ENCODE results near the gene CHST4.
A peak's percentile ranks its signal among the peaks of the same experiment; 100 is the strongest.

Gene CHST4

DNA sequence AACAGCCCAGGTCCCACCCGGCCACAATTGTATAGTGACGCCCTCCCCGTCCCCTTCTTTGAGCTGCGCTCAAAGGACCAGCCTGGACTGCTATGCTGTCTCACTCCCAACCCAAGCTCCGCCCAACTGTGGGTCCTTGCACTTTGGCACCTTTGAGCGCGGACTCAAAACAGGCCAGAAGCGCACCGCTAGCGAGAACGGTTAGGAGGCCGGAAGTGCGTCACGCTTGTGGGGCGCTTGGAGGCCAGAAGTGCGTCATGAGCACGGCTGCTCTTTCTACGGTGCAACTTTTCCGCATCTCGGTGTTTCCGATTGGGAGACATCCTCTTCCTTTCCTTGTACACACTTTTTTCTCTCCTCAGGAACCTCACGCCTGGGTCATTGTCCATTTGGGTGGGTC lies 37.1 kb upstream of the CHST4 start, which contains the start of gene ZNF19:
TSS of gene ZNF19 (minus strand) at position 203 of the 400 bp plus-strand sequence. CDS start 7,210 bp downstream, outside the sequence.
- H3K4me3 ChIP-seq = no peak within 1 kb of the TSS
- TF ChIP-seq, protein P1, sequence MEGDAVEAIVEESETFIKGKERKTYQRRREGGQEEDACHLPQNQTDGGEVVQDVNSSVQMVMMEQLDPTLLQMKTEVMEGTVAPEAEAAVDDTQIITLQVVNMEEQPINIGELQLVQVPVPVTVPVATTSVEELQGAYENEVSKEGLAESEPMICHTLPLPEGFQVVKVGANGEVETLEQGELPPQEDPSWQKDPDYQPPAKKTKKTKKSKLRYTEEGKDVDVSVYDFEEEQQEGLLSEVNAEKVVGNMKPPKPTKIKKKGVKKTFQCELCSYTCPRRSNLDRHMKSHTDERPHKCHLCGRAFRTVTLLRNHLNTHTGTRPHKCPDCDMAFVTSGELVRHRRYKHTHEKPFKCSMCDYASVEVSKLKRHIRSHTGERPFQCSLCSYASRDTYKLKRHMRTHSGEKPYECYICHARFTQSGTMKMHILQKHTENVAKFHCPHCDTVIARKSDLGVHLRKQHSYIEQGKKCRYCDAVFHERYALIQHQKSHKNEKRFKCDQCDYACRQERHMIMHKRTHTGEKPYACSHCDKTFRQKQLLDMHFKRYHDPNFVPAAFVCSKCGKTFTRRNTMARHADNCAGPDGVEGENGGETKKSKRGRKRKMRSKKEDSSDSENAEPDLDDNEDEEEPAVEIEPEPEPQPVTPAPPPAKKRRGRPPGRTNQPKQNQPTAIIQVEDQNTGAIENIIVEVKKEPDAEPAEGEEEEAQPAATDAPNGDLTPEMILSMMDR (IDR thresholded peaks at IDR 0.05) = no peak
- no peak for DNase-seq (ENCODE audit: low spot score)
- no peak within 1 kb of the TSS for H3K27ac ChIP-seq

DNA sequence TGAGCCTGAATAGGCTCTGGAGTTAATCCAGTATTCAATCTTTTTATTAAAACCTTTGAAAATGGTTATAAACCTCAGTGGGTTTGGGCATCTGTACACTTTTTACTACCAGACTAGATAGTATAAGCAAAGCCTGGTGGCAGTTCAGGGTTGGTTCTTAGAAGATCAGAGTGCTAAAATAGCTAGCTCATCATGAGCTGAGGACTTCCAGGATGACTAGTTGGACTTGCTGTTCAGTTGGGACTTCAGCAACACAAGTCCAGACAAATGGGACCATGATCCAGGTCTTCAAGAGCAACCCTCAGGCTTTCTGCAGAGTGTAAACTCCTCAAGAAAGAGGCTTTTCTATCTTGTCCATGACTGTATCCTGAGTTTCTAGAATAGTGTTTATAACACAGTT lies 35.9 kb upstream of the CHST4 start:
- Histone ChIP-seq H3K27ac (no peak overlapping the region), H3K4me3 (no peak overlapping the region)
- TF ChIP-seq, protein P1 (IDR thresholded peaks at IDR 0.05) = no peak
- DNase-seq (ENCODE audit: low spot score) = no peak

DNA sequence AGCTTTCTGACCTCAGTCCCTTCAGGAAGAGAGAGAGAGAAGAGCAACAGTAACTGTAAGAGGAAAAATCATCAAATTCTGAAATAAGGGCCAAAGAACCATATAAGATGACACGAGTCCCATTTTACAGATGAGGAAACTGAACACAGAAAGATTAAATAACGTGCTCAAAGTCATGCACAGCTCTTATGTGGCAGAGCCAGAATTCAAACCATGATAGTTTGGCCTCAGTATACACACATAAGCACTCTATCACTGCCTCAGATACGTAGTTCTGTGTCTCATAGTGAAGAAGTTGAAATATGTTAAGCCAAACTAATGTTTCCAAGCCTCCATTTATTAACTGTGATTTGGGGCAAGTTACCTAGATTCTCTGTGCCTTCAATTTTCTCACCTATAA lies 35.2 kb upstream of the CHST4 start:
- Histone ChIP-seq H3K4me3 (no peak overlapping the region), H3K27ac (no peak overlapping the region)
- TF ChIP-seq, protein P1 (IDR thresholded peaks at IDR 0.05) = no peak
- DNase-seq (ENCODE audit: low spot score) = no peak

DNA sequence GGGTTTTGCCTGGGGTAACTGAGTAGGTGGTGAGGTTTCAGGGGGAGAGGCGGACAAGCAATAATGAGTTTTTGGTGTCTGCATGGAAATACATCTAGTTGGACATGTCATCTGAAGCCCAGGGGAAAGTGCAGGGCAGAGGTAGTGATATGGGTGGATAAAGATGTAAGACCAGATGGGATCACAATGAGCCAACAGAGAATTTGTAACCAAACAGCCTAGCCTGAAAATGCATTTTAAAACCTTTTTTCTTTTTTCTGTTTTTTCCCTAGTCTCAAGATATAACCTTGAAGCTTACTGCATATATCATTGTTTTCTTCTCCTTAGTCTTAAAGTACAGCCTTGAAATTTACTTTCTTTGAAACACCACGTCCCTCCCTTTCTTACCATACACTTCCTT lies 33.4 kb upstream of the CHST4 start:
- TF ChIP-seq, protein P1 (IDR thresholded peaks at IDR 0.05) = no peak
- Histone ChIP-seq H3K4me3 (no peak overlapping the region), H3K27ac (no peak overlapping the region)
- no peak for DNase-seq (ENCODE audit: low spot score)

DNA sequence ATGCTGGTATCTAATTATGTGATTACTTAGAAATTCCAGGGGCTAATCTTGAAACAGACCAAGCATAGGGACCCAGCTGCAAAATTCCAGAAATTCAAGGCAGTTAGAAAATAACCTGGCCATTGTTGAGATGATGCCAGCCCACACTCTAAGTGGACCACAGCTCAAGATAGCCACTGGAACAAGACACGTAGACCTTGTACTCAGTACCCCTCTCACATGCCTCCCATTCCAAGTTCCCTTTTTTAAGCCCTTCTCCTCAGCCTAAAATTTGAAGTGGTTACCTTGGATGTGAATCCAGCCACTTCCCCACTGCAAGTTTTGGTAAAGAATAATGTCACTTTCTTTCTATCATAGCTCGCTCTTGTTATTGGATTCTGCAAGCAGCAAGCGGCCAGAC lies 33.0 kb upstream of the CHST4 start:
- no peak overlapping the region for H3K27ac ChIP-seq

DNA sequence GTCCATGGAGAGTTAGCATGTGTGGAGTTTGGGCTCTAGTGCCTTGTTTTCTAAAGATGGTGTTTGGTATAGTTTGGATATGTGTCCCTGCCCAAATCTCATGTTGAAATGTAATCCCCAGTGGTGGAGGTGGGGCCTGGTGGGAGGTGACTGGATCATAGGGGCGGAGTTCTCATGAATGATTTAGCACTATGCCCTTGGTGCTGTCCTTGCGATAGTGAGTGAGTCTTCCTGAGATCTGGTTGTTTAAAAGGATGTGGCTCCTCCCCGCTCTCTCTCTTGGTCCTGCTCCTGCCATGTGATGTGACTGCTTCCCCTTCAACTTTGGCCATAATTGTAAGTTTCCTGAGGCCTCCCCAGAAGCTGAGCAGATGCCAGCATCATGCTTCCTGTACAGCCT lies 28.2 kb upstream of the CHST4 start:
- DNase-seq (ENCODE audit: low spot score) = no peak
- TF ChIP-seq, protein P1 (IDR thresholded peaks at IDR 0.05) = no peak
- no peak overlapping the region for H3K4me3 ChIP-seq
- no peak overlapping the region for H3K27ac ChIP-seq

More for the DNA sequence above, 33.0 kb upstream of the CHST4 start:
- DNase-seq (ENCODE audit: low spot score) = no peak
- no peak overlapping the region for H3K4me3 ChIP-seq
- TF ChIP-seq, protein P1 (IDR thresholded peaks at IDR 0.05) = no peak

DNA sequence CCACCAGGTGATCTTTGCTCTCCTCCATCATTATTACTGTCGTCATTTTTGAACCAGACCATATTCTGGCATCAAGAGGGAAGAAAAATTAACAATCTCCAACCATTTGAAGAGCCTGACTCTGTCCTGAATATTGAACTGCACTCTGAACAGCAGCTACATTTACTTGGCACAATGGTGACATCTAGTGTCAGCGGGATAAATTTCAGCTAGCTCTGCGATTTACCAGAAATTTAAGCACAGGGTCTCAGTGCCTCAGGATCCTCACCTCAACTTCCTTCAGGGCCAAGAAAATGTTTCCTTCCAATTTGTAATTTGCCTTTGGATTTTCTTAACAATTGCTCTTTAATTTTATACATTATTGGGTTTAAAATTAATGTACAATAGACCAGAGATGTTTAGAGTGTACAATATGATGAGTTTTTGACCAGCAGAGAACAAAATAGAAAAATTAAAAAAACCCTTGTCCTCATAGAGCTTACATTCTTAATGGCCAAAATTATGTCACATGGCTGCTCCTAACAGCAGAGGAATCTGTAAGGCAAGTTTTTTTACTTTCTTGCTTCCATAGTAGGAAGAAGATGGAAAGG lies 26.4 kb upstream of the CHST4 start:
- no peak overlapping the region for H3K4me3 ChIP-seq
- H3K27ac ChIP-seq = no peak overlapping the region
- DNase-seq (ENCODE audit: low spot score) = no peak
- TF ChIP-seq, protein P1 (IDR thresholded peaks at IDR 0.05) = peak; percentile 46

Measured in coronary artery (tissue), 2 donors.